ENCODE results near the gene PTPRM.

- TF ChIP-seq CEBPB (IDR thresholded peaks at IDR 0.05; ENCODE audit: low read depth, low read length) (no peak), CTCF (IDR thresholded peaks at IDR 0.05; ENCODE audit: control extremely low read depth in 1 of 3, insufficient read depth in 1 of 3, low read depth in 1 of 3, low read length in 3 of 3) (no peak), SP1 (IDR thresholded peaks at IDR 0.05; ENCODE audit: low read depth, low read length) (no peak), POLR2A (IDR thresholded peaks at IDR 0.05; ENCODE audit: control extremely low read depth in 1 of 2, low read depth in 2 of 2, low read length in 2 of 2) (no peak), NANOG (IDR thresholded peaks at IDR 0.05; ENCODE audit: insufficient read depth, low read depth, low read length, poor library complexity, severe bottlenecking) (no peak), SUZ12 (IDR thresholded peaks at IDR 0.05; ENCODE audit: low read length) (no peak), NRF1 (IDR thresholded peaks at IDR 0.05; ENCODE audit: low read depth, low read length) (no peak)
Measured at GRCh38 chr18:7616661-7617060, 49.5 kb downstream of the PTPRM start.
